Parathyroid adenoma (tissue), 2 donors: ENCODE results near the gene CFI.

Experiments used
- H2AFZ ChIP-seq: fragments of 300-600 bp; sonication (generic); one replicate; pipeline ENCODE4 v1.7.0; 2017; ENCODE audit warnings: antibody characterized with exemption, mild to moderate bottlenecking
- H3K27ac ChIP-seq: fragments of 300-600 bp; sonication (generic); one replicate; pipeline ENCODE4 v1.7.0; 2017
- H3K27me3 ChIP-seq: fragments of 300-600 bp; sonication (generic); one replicate; pipeline ENCODE4 v1.7.0; 2017; ENCODE audit warnings: low read length; ENCODE audit not compliant: control insufficient read depth, insufficient read depth
- H3K36me3 ChIP-seq: fragments of 300-600 bp; sonication (generic); one replicate; pipeline ENCODE4 v1.7.0; 2017; ENCODE audit warnings: low read length; ENCODE audit not compliant: control insufficient read depth, insufficient read depth
- H3K4me1 ChIP-seq: fragments of 300-600 bp; sonication (generic); one replicate; pipeline ENCODE4 v1.7.0; 2017; ENCODE audit warnings: control low read depth
- H3K4me2 ChIP-seq: fragments of 300-600 bp; sonication (generic); one replicate; pipeline ENCODE4 v1.7.0; 2017; ENCODE audit warnings: low read length
- H3K4me3 ChIP-seq: fragments of 300-600 bp; sonication (generic); one replicate; pipeline ENCODE4 v1.7.0; 2017; ENCODE audit warnings: low read depth, low read length
- H3K79me2 ChIP-seq: fragments of 300-600 bp; sonication (generic); one replicate; pipeline ENCODE4 v1.7.0; 2017; ENCODE audit warnings: control low read depth
- H3K9ac ChIP-seq: fragments of 300-600 bp; sonication (generic); one replicate; pipeline ENCODE4 v1.7.0; 2017; ENCODE audit warnings: mild to moderate bottlenecking
- H3K9me3 ChIP-seq: fragments of 300-600 bp; sonication (generic); one replicate; pipeline ENCODE4 v1.7.0; 2017; ENCODE audit warnings: low read length; ENCODE audit not compliant: control insufficient read depth
- TF ChIP-seq, protein P1 (sequence below): fragments of 300-600 bp; sonication (generic); IDR thresholded peaks from one replicate; pipeline ENCODE4 v1.7.0; 2017; ENCODE audit warnings: antibody characterized with exemption, mild to moderate bottlenecking
- donor health status: primary hyperparathyroidism.

The CFI gene

DNA sequence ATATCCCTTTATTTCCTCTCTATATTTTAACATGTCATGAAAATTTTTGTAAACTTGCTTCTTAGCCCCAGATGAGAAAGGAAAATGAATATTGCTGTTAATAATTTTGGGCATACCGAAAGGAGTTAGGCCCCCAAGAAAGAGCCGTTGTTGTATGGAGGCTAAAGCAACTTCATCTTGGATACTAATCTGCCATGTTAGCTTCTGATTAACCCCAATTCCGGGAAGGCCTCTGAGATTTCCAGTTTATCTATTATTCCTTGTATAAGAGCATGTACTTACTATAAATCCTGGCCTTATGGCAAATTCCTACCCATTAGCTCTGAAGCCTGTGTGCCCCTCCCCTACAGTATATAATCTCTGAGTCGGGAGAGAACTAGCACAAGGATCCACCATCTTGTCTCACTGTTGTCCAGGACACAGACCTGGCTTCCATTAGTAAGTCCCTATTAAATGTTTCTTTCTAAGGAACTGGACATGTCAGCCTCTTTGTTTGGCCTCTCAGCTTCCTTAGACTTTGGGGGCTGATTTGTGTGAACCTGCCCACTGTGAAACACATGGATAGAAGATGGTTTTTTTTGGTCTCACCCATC lies 51.1 kb downstream of the CFI start:
- Histone ChIP-seq H3K4me2 (no peak overlapping the region), H3K9me3 (no peaks in the 10 kb centered on the region), H3K79me2 (no peaks in the 10 kb centered on the region), H3K4me3 (no peak overlapping the region), H2AFZ (no peak overlapping the region), H3K9ac (no peak overlapping the region), H3K27me3 (no peaks in the 10 kb centered on the region), H3K36me3 (no peaks in the 10 kb centered on the region), H3K4me1 (no peaks in the 10 kb centered on the region), H3K27ac (no peak overlapping the region)
- TF ChIP-seq, protein P1, sequence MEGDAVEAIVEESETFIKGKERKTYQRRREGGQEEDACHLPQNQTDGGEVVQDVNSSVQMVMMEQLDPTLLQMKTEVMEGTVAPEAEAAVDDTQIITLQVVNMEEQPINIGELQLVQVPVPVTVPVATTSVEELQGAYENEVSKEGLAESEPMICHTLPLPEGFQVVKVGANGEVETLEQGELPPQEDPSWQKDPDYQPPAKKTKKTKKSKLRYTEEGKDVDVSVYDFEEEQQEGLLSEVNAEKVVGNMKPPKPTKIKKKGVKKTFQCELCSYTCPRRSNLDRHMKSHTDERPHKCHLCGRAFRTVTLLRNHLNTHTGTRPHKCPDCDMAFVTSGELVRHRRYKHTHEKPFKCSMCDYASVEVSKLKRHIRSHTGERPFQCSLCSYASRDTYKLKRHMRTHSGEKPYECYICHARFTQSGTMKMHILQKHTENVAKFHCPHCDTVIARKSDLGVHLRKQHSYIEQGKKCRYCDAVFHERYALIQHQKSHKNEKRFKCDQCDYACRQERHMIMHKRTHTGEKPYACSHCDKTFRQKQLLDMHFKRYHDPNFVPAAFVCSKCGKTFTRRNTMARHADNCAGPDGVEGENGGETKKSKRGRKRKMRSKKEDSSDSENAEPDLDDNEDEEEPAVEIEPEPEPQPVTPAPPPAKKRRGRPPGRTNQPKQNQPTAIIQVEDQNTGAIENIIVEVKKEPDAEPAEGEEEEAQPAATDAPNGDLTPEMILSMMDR = no peak

DNA sequence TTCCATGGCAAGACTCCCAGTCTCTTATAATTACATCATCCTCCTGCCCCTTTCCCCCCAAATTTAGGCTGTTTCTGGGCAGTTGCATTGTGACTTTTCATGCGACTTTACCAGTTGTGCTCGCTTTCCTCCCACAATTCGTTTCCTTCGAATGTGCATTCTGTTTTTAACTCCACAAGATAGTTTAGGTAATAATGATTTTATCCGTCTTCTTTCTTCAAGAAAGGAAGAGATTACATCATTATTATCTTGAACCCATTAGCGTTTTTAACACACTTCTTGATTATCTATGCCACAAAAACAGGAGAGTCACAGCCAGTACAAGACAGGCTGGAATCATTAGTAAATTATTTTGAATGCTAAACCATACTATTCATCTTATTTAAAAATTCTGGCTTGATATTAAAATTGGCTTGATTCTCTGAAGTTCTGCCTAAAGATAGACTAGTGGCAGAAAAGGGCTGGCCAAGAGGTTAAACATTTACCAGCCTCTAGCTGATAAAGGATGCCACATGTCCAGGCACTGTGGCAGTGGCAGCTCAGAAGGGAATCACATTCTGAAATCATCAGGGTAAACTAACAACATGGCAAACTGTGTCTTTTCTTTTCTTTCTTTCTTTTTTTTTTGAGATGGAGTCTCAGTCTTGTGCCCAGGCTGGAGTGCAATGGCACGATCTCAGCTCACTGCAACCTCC lies 52.3 kb downstream of the CFI start:
- no peaks in the 10 kb centered on the region for H3K36me3 ChIP-seq
- H3K4me1 ChIP-seq = no peaks in the 10 kb centered on the region
- no peak overlapping the region for H3K4me3 ChIP-seq
- H2AFZ ChIP-seq = no peak overlapping the region
- H3K27ac ChIP-seq = no peak overlapping the region
- TF ChIP-seq, protein P1 = no peak
- no peak overlapping the region for H3K9ac ChIP-seq
- H3K9me3 ChIP-seq = no peaks in the 10 kb centered on the region
- H3K79me2 ChIP-seq = no peaks in the 10 kb centered on the region
- H3K27me3 ChIP-seq = no peaks in the 10 kb centered on the region
- no peak overlapping the region for H3K4me2 ChIP-seq

DNA sequence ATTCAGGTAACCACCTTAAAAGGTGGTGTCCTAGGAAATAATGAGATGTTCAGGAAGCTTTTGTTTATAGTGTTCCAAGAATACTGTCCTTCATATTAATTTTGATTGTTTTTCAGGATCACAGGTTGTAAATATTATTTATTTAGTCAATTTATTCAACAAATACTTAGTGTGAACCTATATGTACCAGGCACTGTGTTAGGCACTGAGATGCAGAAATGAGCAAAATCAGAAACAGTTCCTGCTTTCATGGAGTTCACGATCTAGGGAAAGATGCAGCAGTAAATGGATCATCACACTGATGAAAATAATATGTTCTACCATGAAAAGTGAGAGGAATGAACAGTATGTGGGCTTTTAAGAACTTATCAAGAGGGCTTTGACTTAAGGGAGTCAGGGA lies 53.7 kb downstream of the CFI start:
- Histone ChIP-seq H3K9ac (no peak overlapping the region), H2AFZ (no peak overlapping the region), H3K79me2 (no peaks in the 10 kb centered on the region), H3K27ac (no peak overlapping the region), H3K36me3 (no peaks in the 10 kb centered on the region), H3K9me3 (no peaks in the 10 kb centered on the region), H3K4me2 (no peak overlapping the region), H3K4me1 (no peaks in the 10 kb centered on the region), H3K4me3 (no peak overlapping the region), H3K27me3 (no peaks in the 10 kb centered on the region)
- TF ChIP-seq, protein P1 = no peak

DNA sequence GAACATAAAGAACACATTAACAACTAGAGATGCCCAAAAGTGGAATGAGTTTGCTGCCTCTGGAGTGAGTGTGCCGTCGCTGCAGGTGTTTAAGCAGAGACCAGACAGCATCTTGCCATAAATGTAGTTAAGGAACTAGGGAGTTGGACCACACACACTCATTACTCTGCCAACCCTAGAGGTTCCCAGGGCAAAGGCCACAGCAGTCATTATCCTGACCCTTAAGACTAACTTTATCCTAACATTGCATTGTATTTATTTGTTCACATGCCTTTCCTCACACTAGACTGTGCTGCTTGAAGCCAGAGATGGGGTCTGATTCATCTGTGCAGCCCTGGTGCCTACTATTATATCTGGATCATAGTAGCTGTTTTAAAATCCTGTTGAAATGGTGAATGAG lies 55.1 kb downstream of the CFI start:
- Histone ChIP-seq H3K4me2 (no peak overlapping the region), H3K9me3 (no peaks in the 10 kb centered on the region), H3K36me3 (no peaks in the 10 kb centered on the region), H3K27ac (no peak overlapping the region), H3K9ac (no peak overlapping the region), H3K79me2 (no peaks in the 10 kb centered on the region), H2AFZ (no peak overlapping the region), H3K4me1 (no peaks in the 10 kb centered on the region), H3K27me3 (no peaks in the 10 kb centered on the region), H3K4me3 (no peak overlapping the region)
- TF ChIP-seq, protein P1 = no peak

DNA sequence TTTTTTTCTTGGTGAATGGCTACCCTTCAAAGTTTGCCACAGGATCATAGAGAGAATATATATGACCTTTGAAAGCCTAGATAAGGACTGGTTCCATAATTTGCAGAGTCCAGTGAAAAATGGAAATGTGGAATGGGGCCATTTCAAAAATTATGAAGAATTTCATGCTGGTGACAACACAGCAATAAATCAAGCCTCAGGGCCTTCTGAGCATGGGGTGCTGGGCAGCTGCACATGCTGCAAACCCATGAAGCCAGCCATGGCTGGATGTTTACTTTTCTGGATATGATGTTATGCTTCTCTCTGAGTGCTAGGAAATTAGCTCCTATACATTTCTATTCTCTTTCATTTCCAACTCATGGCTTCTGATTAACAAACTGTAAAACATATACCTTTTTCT lies 56.0 kb downstream of the CFI start:
- H3K36me3 ChIP-seq = no peaks in the 10 kb centered on the region
- no peak overlapping the region for H3K4me3 ChIP-seq

More for the DNA sequence above, 56.0 kb downstream of the CFI start:
- H3K9me3 ChIP-seq = no peaks in the 10 kb centered on the region
- H2AFZ ChIP-seq = no peak overlapping the region
- H3K4me2 ChIP-seq = no peak overlapping the region
- no peak overlapping the region for H3K9ac ChIP-seq
- no peaks in the 10 kb centered on the region for H3K79me2 ChIP-seq
- no peak overlapping the region for H3K27ac ChIP-seq
- H3K4me1 ChIP-seq = no peaks in the 10 kb centered on the region
- no peaks in the 10 kb centered on the region for H3K27me3 ChIP-seq
- TF ChIP-seq, protein P1 = no peak
